Endodermal cell (in vitro differentiated cells): ENCODE measurements around the gene CUL7. TPM values are rescaled to one million over a fixed set of nuclear protein-coding genes. Genes with fewer than 3 reads are reported as not detected.
A peak's percentile ranks its signal among the peaks of the same experiment; 100 is the strongest.

Experiments
- DNase-seq: peaks from one replicate; pipeline ENCODE4 v3.0.0-alpha.2; 2017
- H3K27ac ChIP-seq: 2 replicates; pipeline ENCODE4 v1.5.1; 2013; ENCODE audit warnings: mild to moderate bottlenecking, low read depth, low read length, moderate library complexity
- H3K27me3 ChIP-seq: 2 replicates; pipeline ENCODE4 v1.6.1; 2013; ENCODE audit warnings: mild to moderate bottlenecking, low read length, moderate library complexity; ENCODE audit not compliant: insufficient read depth, control insufficient read depth, poor library complexity, severe bottlenecking
- H3K36me3 ChIP-seq: 2 replicates; pipeline ENCODE4 v1.7.0; 2013; ENCODE audit warnings: mild to moderate bottlenecking, low read length, moderate library complexity; ENCODE audit not compliant: control insufficient read depth, insufficient read depth
- H3K4me1 ChIP-seq: one replicate; pipeline ENCODE4 v1.7.0; 2013; ENCODE audit warnings: low read length; ENCODE audit not compliant: control insufficient read depth, insufficient read depth
- H3K4me3 ChIP-seq: 2 replicates; pipeline ENCODE4 v1.5.1; 2013; ENCODE audit warnings: mild to moderate bottlenecking, low read length, moderate library complexity
- H3K9ac ChIP-seq: 2 replicates; pipeline ENCODE4 v1.6.1; 2013; ENCODE audit warnings: mild to moderate bottlenecking, low read length, moderate library complexity; ENCODE audit not compliant: poor library complexity, severe bottlenecking; ENCODE audit errors: extremely low read depth
- H3K9me3 ChIP-seq: 2 replicates; pipeline ENCODE4 v1.6.1; 2013; ENCODE audit warnings: mild to moderate bottlenecking, low read length, moderate library complexity; ENCODE audit not compliant: control insufficient read depth
- H3K27ac Mint-ChIP-seq: 2 replicates; pipeline ENCODE4 v1.8.0; 2020; ENCODE audit warnings: mixed read lengths
- H3K27me3 Mint-ChIP-seq: 2 replicates; pipeline ENCODE4 v1.8.0; 2021; ENCODE audit warnings: mild to moderate bottlenecking, mixed read lengths; ENCODE audit not compliant: insufficient read depth
- H3K36me3 Mint-ChIP-seq: 2 replicates; pipeline ENCODE4 v1.8.0; 2020; ENCODE audit warnings: low read depth, mixed read lengths
- H3K4me1 Mint-ChIP-seq: 2 replicates; pipeline ENCODE4 v1.8.0; 2020; ENCODE audit warnings: mixed read lengths
- H3K4me3 Mint-ChIP-seq: 2 replicates; pipeline ENCODE4 v1.8.0; 2020; ENCODE audit warnings: mild to moderate bottlenecking, moderate library complexity, mixed read lengths
- H3K9me3 Mint-ChIP-seq: 2 replicates; pipeline ENCODE4 v1.8.0; 2020; ENCODE audit warnings: mild to moderate bottlenecking, mixed read lengths
- CTCF ChIP-seq: fragments of 200-600 bp; sonication (generic); conservative IDR thresholded peaks from 2 replicates; pipeline ENCODE4 v1.5.0; 2021; ENCODE audit warnings: antibody characterized with exemption, mild to moderate bottlenecking
- WGBS, 2 experiments: methylation state at CpG; one replicate each; pipeline versions ENCODE4 v1.1.5 to v1.1.7; 2013; ENCODE audit warnings: missing lambda C conversion rate in 2 of 2, mixed read lengths in 1 of 2; ENCODE audit not compliant: insufficient coverage in 1 of 2, insufficient read length in 1 of 2; 5-methylcytosine and 5-hydroxymethylcytosine counted together
- total RNA-seq, 2 donors: library from RNA; stranded (reverse); fragmentation: NEBNext Ultra II Directional in 1 of 2; extraction: Animal tissue kit (Norgen Biotek cat#: 25700) in 1 of 2; gene quantifications; 2 replicates in 1 of 2; 3 replicates in 1 of 2; pipeline ENCODE4 v1.2.1, GENCODE V29; 2021

Gene CUL7
- total RNA-seq, 2 donors from 2014 or later = 39.0 to 51.7 TPM

GRCh38 chr6:43014434-43014909 lies 39.2 kb downstream of the CUL7 start:
- peaks cover 51% of the 10 kb centered on the region for H3K36me3 Mint-ChIP-seq
- whole genome bisulfite sequencing, 2 experiments = 2 to 4% methylated on average over 7 of the region's 7 CpGs
- Histone ChIP-seq H3K27me3 (no peaks in the 10 kb centered on the region), H3K36me3 (peaks cover 58% of the 10 kb centered on the region), H3K9ac (peak overlapping the region; percentile 77), H3K4me3 (peak overlapping the region; percentile 100), H3K4me1 (peaks cover 8% of the 10 kb centered on the region), H3K27ac (peak overlapping the region; percentile 84), H3K9me3 (no peaks in the 10 kb centered on the region)
- TF ChIP-seq CTCF = no peak
- no peaks in the 10 kb centered on the region for H3K9me3 Mint-ChIP-seq
- H3K4me1 Mint-ChIP-seq = peaks cover 27% of the 10 kb centered on the region
- DNase-seq = no peak
- peaks cover 1% of the 10 kb centered on the region for H3K27me3 Mint-ChIP-seq
- H3K27ac Mint-ChIP-seq = peak overlapping the region; percentile 83
- peak overlapping the region; percentile 85 for H3K4me3 Mint-ChIP-seq

GRCh38 chr6:43013843-43014433 lies 39.7 kb downstream of the CUL7 start, which contains the start of the genes KLHDC3 and MEA1:
TSS of gene KLHDC3 (plus strand) at chr6:43014249. CDS start at chr6:43017193, 2,944 bp downstream.
TSS of gene MEA1 (minus strand) at chr6:43013946. CDS start at chr6:43013813, 133 bp downstream.
- H3K4me1 ChIP-seq = peaks cover 8% of the 10 kb centered on the region
- H3K27ac ChIP-seq = peak within 1 kb of the TSS; percentile 84
- peak within 1 kb of the TSS; percentile 83 for H3K27ac Mint-ChIP-seq
- peak within 1 kb of the TSS; percentile 77 for H3K9ac ChIP-seq
- peaks cover 53% of the 10 kb centered on the region for H3K36me3 Mint-ChIP-seq
- H3K9me3 ChIP-seq = no peaks in the 10 kb centered on the region
- peak within 1 kb of the TSS; percentile 85 for H3K4me3 Mint-ChIP-seq
- no peaks in the 10 kb centered on the region for H3K27me3 ChIP-seq
- peak; percentile 100 for DNase-seq
- H3K9me3 Mint-ChIP-seq = no peaks in the 10 kb centered on the region
- TF ChIP-seq CTCF = no peak
- H3K4me3 ChIP-seq = peak within 1 kb of the TSS; percentile 100
- H3K36me3 ChIP-seq = peaks cover 58% of the 10 kb centered on the region
- 0% methylated on average over 24 to 51 of the region's 51 CpGs for WGBS, 2 experiments
- peaks cover 1% of the 10 kb centered on the region for H3K27me3 Mint-ChIP-seq
- peaks cover 27% of the 10 kb centered on the region for H3K4me1 Mint-ChIP-seq

GRCh38 chr6:43013097-43013842 lies 40.4 kb downstream of the CUL7 start:
- Histone ChIP-seq H3K4me3 (peak overlapping the region; percentile 96), H3K36me3 (peaks cover 58% of the 10 kb centered on the region), H3K4me1 (peaks cover 8% of the 10 kb centered on the region), H3K9me3 (no peaks in the 10 kb centered on the region), H3K9ac (peak overlapping the region; percentile 77), H3K27ac (no peak overlapping the region), H3K27me3 (no peaks in the 10 kb centered on the region)
- Mint-ChIP-seq H3K36me3 (peaks cover 53% of the 10 kb centered on the region), H3K27me3 (peaks cover 1% of the 10 kb centered on the region), H3K4me1 (peaks cover 27% of the 10 kb centered on the region), H3K4me3 (peak overlapping the region; percentile 85), H3K9me3 (no peaks in the 10 kb centered on the region), H3K27ac (peak overlapping the region; percentile 83)
- 9% methylated on average over 17 to 25 of the region's 25 CpGs for WGBS, 2 experiments
- DNase-seq = no peak
- TF ChIP-seq CTCF = no peak
